OCI-LY3 (cell line): ENCODE data around the gene NDFIP1.

Experiments
- EZH2phosphoT487 ChIP-seq: fragments of 200-600 bp; shearing (Covaris generic); IDR thresholded peaks from 2 replicates; pipeline ENCODE4 v1.6.1; 2018; ENCODE audit warnings: antibody characterized with exemption, mixed run types, low read depth
- TF ChIP-seq, protein P1 (sequence below): fragments of 200-600, 300-600 bp; sonication (generic); IDR thresholded peaks from 2 replicates; pipeline ENCODE4 v1.5.1; 2014; ENCODE audit warnings: antibody characterized with exemption, low read length, low read depth

DNA sequence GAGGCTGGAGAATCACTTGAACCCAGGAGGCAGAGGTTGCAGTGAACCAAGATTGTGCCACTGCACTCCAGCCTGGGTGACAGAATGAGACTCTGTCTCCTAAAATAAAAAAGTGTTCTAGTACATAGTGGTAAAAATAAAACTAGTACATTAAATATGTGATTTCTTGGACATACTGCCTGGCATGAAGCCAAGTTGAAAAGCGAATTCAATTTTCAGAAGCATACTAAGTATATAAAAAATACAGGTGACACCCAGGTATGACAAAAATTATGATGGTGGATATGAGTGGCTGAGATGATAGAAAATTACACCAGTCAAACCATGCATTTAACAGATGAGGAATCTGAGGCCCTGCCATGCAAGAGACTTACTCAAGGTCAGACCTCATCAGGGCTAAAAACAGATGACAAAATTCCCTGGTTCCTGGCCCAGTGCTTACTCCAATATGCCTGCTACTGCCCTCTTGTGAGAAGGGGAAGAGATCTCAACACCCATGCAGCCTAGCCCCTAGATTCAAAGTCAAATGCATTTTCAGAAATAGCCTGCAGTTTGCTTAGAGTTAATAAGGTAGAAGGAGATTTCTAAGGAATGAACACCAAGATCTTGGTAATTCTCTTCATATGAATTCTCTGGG lies 49.2 kb upstream of the NDFIP1 start:
- TF ChIP-seq EZH2phosphoT487, result no peak
- TF ChIP-seq, protein P1, sequence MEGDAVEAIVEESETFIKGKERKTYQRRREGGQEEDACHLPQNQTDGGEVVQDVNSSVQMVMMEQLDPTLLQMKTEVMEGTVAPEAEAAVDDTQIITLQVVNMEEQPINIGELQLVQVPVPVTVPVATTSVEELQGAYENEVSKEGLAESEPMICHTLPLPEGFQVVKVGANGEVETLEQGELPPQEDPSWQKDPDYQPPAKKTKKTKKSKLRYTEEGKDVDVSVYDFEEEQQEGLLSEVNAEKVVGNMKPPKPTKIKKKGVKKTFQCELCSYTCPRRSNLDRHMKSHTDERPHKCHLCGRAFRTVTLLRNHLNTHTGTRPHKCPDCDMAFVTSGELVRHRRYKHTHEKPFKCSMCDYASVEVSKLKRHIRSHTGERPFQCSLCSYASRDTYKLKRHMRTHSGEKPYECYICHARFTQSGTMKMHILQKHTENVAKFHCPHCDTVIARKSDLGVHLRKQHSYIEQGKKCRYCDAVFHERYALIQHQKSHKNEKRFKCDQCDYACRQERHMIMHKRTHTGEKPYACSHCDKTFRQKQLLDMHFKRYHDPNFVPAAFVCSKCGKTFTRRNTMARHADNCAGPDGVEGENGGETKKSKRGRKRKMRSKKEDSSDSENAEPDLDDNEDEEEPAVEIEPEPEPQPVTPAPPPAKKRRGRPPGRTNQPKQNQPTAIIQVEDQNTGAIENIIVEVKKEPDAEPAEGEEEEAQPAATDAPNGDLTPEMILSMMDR, result no peak
